Measurements from ENCODE around the gene CCDC32.
"Not testable (repeated sequence)": the region's sequence is repeated elsewhere in the genome, so short reads cannot be mapped to it uniquely, and the experiment has no call there.

Gene CCDC32

GRCh38 chr15:40581796-40582195 is 17.0 kb upstream of the CCDC32 start:
- not testable (repeated sequence) for H2AK5ac ChIP-seq (ENCODE audit: low read length); H3K4ac ChIP-seq (ENCODE audit: low read depth, low read length); H3K27me3 ChIP-seq (ENCODE audit: insufficient read depth, low read length); H3K9ac ChIP-seq (ENCODE audit: low read length); H4K91ac ChIP-seq (ENCODE audit: low read depth, low read length); H3K4me2 ChIP-seq (ENCODE audit: low read length); H2BK120ac ChIP-seq (ENCODE audit: insufficient read depth, low read length, poor library complexity); H3K79me1 ChIP-seq (ENCODE audit: low read length); H3K4me3 ChIP-seq (ENCODE audit: low read depth, low read length); H3K18ac ChIP-seq (ENCODE audit: low read length); H4K12ac ChIP-seq (ENCODE audit: low read depth, low read length); H2BK5ac ChIP-seq (ENCODE audit: low read depth, low read length, poor library complexity); H3K4me1 ChIP-seq (ENCODE audit: control insufficient read depth in 1 of 2, insufficient read depth in 2 of 2, low read length in 2 of 2); H2AFZ ChIP-seq (ENCODE audit: insufficient read depth, low read length, poor library complexity); H3K27ac ChIP-seq (ENCODE audit: low read depth, low read length); H3K14ac ChIP-seq (ENCODE audit: low read length); H4K8ac ChIP-seq (ENCODE audit: low read depth, low read length); H3K36me3 ChIP-seq (ENCODE audit: control insufficient read depth in 1 of 2, insufficient read depth in 2 of 2, low read length in 2 of 2); H3K23ac ChIP-seq (ENCODE audit: low read length); DNase-seq; H3K79me2 ChIP-seq (ENCODE audit: control insufficient read depth, insufficient read depth, low read length, poor library complexity); H2BK12ac ChIP-seq (ENCODE audit: low read length); H3K9me3 ChIP-seq (ENCODE audit: insufficient read depth, low read depth, low read length)
- no CpG with 5 or more reads among the region's 2 CpGs for WGBS (ENCODE audit: extremely low coverage, insufficient coverage, insufficient read length)

- WGBS (ENCODE audit: extremely low coverage, insufficient coverage, insufficient read length): no CpG with 5 or more reads among the region's 4 CpGs
- H3K4ac ChIP-seq (ENCODE audit: low read depth, low read length): no peak overlapping the region
These were observed 14.1 kb upstream of the CCDC32 start for GRCh38 chr15:40578892-40579291.

GRCh38 chr15:40576914-40577313 is 12.1 kb upstream of the CCDC32 start:
- not testable (repeated sequence) for H3K27ac ChIP-seq (ENCODE audit: low read depth, low read length); H3K79me1 ChIP-seq (ENCODE audit: low read length); H3K9ac ChIP-seq (ENCODE audit: low read length); H3K4me3 ChIP-seq (ENCODE audit: low read depth, low read length); H3K4me1 ChIP-seq (ENCODE audit: control insufficient read depth in 1 of 2, insufficient read depth in 2 of 2, low read length in 2 of 2); H4K12ac ChIP-seq (ENCODE audit: low read depth, low read length); H3K23ac ChIP-seq (ENCODE audit: low read length); H3K14ac ChIP-seq (ENCODE audit: low read length); H4K8ac ChIP-seq (ENCODE audit: low read depth, low read length); DNase-seq; H2AFZ ChIP-seq (ENCODE audit: insufficient read depth, low read length, poor library complexity); H3K27me3 ChIP-seq (ENCODE audit: insufficient read depth, low read length); H2BK120ac ChIP-seq (ENCODE audit: insufficient read depth, low read length, poor library complexity); H3K18ac ChIP-seq (ENCODE audit: low read length); H3K36me3 ChIP-seq (ENCODE audit: control insufficient read depth in 1 of 2, insufficient read depth in 2 of 2, low read length in 2 of 2); H3K79me2 ChIP-seq (ENCODE audit: control insufficient read depth, insufficient read depth, low read length, poor library complexity); H3K4me2 ChIP-seq (ENCODE audit: low read length); H2BK5ac ChIP-seq (ENCODE audit: low read depth, low read length, poor library complexity); H2AK5ac ChIP-seq (ENCODE audit: low read length); H3K9me3 ChIP-seq (ENCODE audit: insufficient read depth, low read depth, low read length); H3K4ac ChIP-seq (ENCODE audit: low read depth, low read length); H4K91ac ChIP-seq (ENCODE audit: low read depth, low read length); H2BK12ac ChIP-seq (ENCODE audit: low read length)
- WGBS (ENCODE audit: extremely low coverage, insufficient coverage, insufficient read length): no CpG with 5 or more reads among the region's 5 CpGs

More at GRCh38 chr15:40578892-40579291, 14.1 kb upstream of the CCDC32 start:
- H4K12ac ChIP-seq (ENCODE audit: low read depth, low read length): no peak overlapping the region
- H3K4me1 ChIP-seq (ENCODE audit: control insufficient read depth in 1 of 2, insufficient read depth in 2 of 2, low read length in 2 of 2): no peaks in the 10 kb centered on the region
- H3K4me2 ChIP-seq (ENCODE audit: low read length): no peak overlapping the region
- H3K79me1 ChIP-seq (ENCODE audit: low read length): no peaks in the 10 kb centered on the region
- no peak overlapping the region for H3K18ac ChIP-seq (ENCODE audit: low read length)
- no peak overlapping the region for H2BK120ac ChIP-seq (ENCODE audit: insufficient read depth, low read length, poor library complexity)
- DNase-seq: no peak
- H3K9me3 ChIP-seq (ENCODE audit: insufficient read depth, low read depth, low read length): no peaks in the 10 kb centered on the region
- no peak overlapping the region for H2BK12ac ChIP-seq (ENCODE audit: low read length)
- no peak overlapping the region for H3K27ac ChIP-seq (ENCODE audit: low read depth, low read length)
- H3K27me3 ChIP-seq (ENCODE audit: insufficient read depth, low read length): no peaks in the 10 kb centered on the region
- H3K79me2 ChIP-seq (ENCODE audit: control insufficient read depth, insufficient read depth, low read length, poor library complexity): no peaks in the 10 kb centered on the region
- H2AFZ ChIP-seq (ENCODE audit: insufficient read depth, low read length, poor library complexity): no peak overlapping the region
- H2AK5ac ChIP-seq (ENCODE audit: low read length): no peak overlapping the region
- H3K23ac ChIP-seq (ENCODE audit: low read length): no peak overlapping the region
- no peak overlapping the region for H4K91ac ChIP-seq (ENCODE audit: low read depth, low read length)
- no peak overlapping the region for H3K14ac ChIP-seq (ENCODE audit: low read length)
- H2BK5ac ChIP-seq (ENCODE audit: low read depth, low read length, poor library complexity): no peak overlapping the region
- H3K36me3 ChIP-seq (ENCODE audit: control insufficient read depth in 1 of 2, insufficient read depth in 2 of 2, low read length in 2 of 2): peaks cover 2 to 3% of the 10 kb centered on the region in 2 experiments
- no peak overlapping the region for H4K8ac ChIP-seq (ENCODE audit: low read depth, low read length)
- no peak overlapping the region for H3K9ac ChIP-seq (ENCODE audit: low read length)
- no peak overlapping the region for H3K4me3 ChIP-seq (ENCODE audit: low read depth, low read length)

GRCh38 chr15:40575113-40575512 is 10.3 kb upstream of the CCDC32 start:
- Histone ChIP-seq H3K4me1 (ENCODE audit: control insufficient read depth in 1 of 2, insufficient read depth in 2 of 2, low read length in 2 of 2) (peaks cover 0 to under 1% of the 10 kb centered on the region in 2 experiments), H3K4me2 (ENCODE audit: low read length) (no peak overlapping the region), H3K18ac (ENCODE audit: low read length) (no peak overlapping the region), H3K23ac (ENCODE audit: low read length) (no peak overlapping the region), H3K27ac (ENCODE audit: low read depth, low read length) (no peak overlapping the region), H4K91ac (ENCODE audit: low read depth, low read length) (no peak overlapping the region), H3K14ac (ENCODE audit: low read length) (no peak overlapping the region), H2BK12ac (ENCODE audit: low read length) (no peak overlapping the region), H3K79me2 (ENCODE audit: control insufficient read depth, insufficient read depth, low read length, poor library complexity) (no peaks in the 10 kb centered on the region), H3K4ac (ENCODE audit: low read depth, low read length) (no peak overlapping the region), H3K27me3 (ENCODE audit: insufficient read depth, low read length) (no peaks in the 10 kb centered on the region), H2BK120ac (ENCODE audit: insufficient read depth, low read length, poor library complexity) (no peak overlapping the region), H2AFZ (ENCODE audit: insufficient read depth, low read length, poor library complexity) (no peak overlapping the region), H3K4me3 (ENCODE audit: low read depth, low read length) (no peak overlapping the region), H4K12ac (ENCODE audit: low read depth, low read length) (no peak overlapping the region), H2AK5ac (ENCODE audit: low read length) (no peak overlapping the region), H4K8ac (ENCODE audit: low read depth, low read length) (no peak overlapping the region), H2BK5ac (ENCODE audit: low read depth, low read length, poor library complexity) (no peak overlapping the region), H3K9me3 (ENCODE audit: insufficient read depth, low read depth, low read length) (no peaks in the 10 kb centered on the region), H3K9ac (ENCODE audit: low read length) (no peak overlapping the region), H3K79me1 (ENCODE audit: low read length) (no peaks in the 10 kb centered on the region), H3K36me3 (ENCODE audit: control insufficient read depth in 1 of 2, insufficient read depth in 2 of 2, low read length in 2 of 2) (peaks cover 11 to 15% of the 10 kb centered on the region in 2 experiments)
- DNase-seq: no peak

Data from trophoblast cell (in vitro differentiated cells and primary cell).